Endodermal cell (in vitro differentiated cells): ENCODE data around the gene SH3PXD2A. TPM values are rescaled to one million over a fixed set of nuclear protein-coding genes. Genes with fewer than 3 reads are reported as not detected.

Source experiments
- DNase-seq: peaks from one replicate; pipeline ENCODE4 v3.0.0-alpha.2; 2017
- H3K27ac ChIP-seq: 2 replicates; pipeline ENCODE4 v1.5.1; 2013; ENCODE audit warnings: mild to moderate bottlenecking, low read depth, low read length, moderate library complexity
- H3K27me3 ChIP-seq: 2 replicates; pipeline ENCODE4 v1.6.1; 2013; ENCODE audit warnings: mild to moderate bottlenecking, low read length, moderate library complexity; ENCODE audit not compliant: insufficient read depth, control insufficient read depth, poor library complexity, severe bottlenecking
- H3K36me3 ChIP-seq: 2 replicates; pipeline ENCODE4 v1.7.0; 2013; ENCODE audit warnings: mild to moderate bottlenecking, low read length, moderate library complexity; ENCODE audit not compliant: control insufficient read depth, insufficient read depth
- H3K4me1 ChIP-seq: one replicate; pipeline ENCODE4 v1.7.0; 2013; ENCODE audit warnings: low read length; ENCODE audit not compliant: control insufficient read depth, insufficient read depth
- H3K4me3 ChIP-seq: 2 replicates; pipeline ENCODE4 v1.5.1; 2013; ENCODE audit warnings: mild to moderate bottlenecking, low read length, moderate library complexity
- H3K9ac ChIP-seq: 2 replicates; pipeline ENCODE4 v1.6.1; 2013; ENCODE audit warnings: mild to moderate bottlenecking, low read length, moderate library complexity; ENCODE audit not compliant: poor library complexity, severe bottlenecking; ENCODE audit errors: extremely low read depth
- H3K9me3 ChIP-seq: 2 replicates; pipeline ENCODE4 v1.6.1; 2013; ENCODE audit warnings: mild to moderate bottlenecking, low read length, moderate library complexity; ENCODE audit not compliant: control insufficient read depth
- H3K27ac Mint-ChIP-seq: 2 replicates; pipeline ENCODE4 v1.8.0; 2020; ENCODE audit warnings: mixed read lengths
- H3K27me3 Mint-ChIP-seq: 2 replicates; pipeline ENCODE4 v1.8.0; 2021; ENCODE audit warnings: mild to moderate bottlenecking, mixed read lengths; ENCODE audit not compliant: insufficient read depth
- H3K36me3 Mint-ChIP-seq: 2 replicates; pipeline ENCODE4 v1.8.0; 2020; ENCODE audit warnings: low read depth, mixed read lengths
- H3K4me1 Mint-ChIP-seq: 2 replicates; pipeline ENCODE4 v1.8.0; 2020; ENCODE audit warnings: mixed read lengths
- H3K4me3 Mint-ChIP-seq: 2 replicates; pipeline ENCODE4 v1.8.0; 2020; ENCODE audit warnings: mild to moderate bottlenecking, moderate library complexity, mixed read lengths
- H3K9me3 Mint-ChIP-seq: 2 replicates; pipeline ENCODE4 v1.8.0; 2020; ENCODE audit warnings: mild to moderate bottlenecking, mixed read lengths
- WGBS, 2 experiments: methylation state at CpG; one replicate each; pipeline versions ENCODE4 v1.1.5 to v1.1.7; 2013; ENCODE audit warnings: missing lambda C conversion rate in 2 of 2, mixed read lengths in 1 of 2; ENCODE audit not compliant: insufficient coverage in 1 of 2, insufficient read length in 1 of 2; 5-methylcytosine and 5-hydroxymethylcytosine counted together
- total RNA-seq, 2 donors: library from RNA; stranded (reverse); fragmentation: NEBNext Ultra II Directional in 1 of 2; extraction: Animal tissue kit (Norgen Biotek cat#: 25700) in 1 of 2; gene quantifications; 2 replicates in 1 of 2; 3 replicates in 1 of 2; pipeline ENCODE4 v1.2.1, GENCODE V29; 2021
- TF ChIP-seq, protein P1 (sequence below): fragments of 200-600 bp; sonication (generic); conservative IDR thresholded peaks from 2 replicates; pipeline ENCODE4 v1.5.0; 2021; ENCODE audit warnings: antibody characterized with exemption, mild to moderate bottlenecking

The SH3PXD2A gene
- total RNA-seq, 2 donors from 2014 or later: 15.7 to 22.6 TPM

DNA sequence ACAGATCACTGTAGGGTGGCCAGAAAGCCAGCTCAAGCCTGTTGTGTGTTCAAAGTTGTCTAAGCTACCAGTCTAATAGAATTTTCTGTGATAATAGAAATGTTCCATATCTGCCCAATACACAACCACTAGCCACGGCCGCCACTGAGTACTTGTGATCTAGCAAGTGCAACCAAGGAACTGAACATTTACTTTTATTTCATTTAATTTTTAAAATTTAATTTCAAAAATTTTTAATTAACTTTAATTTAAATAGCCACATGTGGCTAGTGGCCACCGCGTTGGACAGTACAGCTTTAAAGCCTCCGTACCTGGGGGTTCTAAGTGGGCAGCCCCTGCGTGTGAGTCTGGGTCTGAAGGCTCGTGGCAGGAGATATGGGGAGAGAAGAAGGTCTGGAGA lies 60.4 kb downstream of the SH3PXD2A start:
- peaks cover 25% of the 10 kb centered on the region for H3K36me3 Mint-ChIP-seq
- no peak for DNase-seq
- H3K27ac ChIP-seq: no peak overlapping the region
- WGBS, 2 experiments: 90 to 92% methylated on average over 2 to 7 of the region's 7 CpGs
- H3K27ac Mint-ChIP-seq: no peak overlapping the region
- H3K9me3 Mint-ChIP-seq: no peaks in the 10 kb centered on the region
- H3K27me3 Mint-ChIP-seq: no peaks in the 10 kb centered on the region
- no peaks in the 10 kb centered on the region for H3K4me1 ChIP-seq
- TF ChIP-seq, protein P1, sequence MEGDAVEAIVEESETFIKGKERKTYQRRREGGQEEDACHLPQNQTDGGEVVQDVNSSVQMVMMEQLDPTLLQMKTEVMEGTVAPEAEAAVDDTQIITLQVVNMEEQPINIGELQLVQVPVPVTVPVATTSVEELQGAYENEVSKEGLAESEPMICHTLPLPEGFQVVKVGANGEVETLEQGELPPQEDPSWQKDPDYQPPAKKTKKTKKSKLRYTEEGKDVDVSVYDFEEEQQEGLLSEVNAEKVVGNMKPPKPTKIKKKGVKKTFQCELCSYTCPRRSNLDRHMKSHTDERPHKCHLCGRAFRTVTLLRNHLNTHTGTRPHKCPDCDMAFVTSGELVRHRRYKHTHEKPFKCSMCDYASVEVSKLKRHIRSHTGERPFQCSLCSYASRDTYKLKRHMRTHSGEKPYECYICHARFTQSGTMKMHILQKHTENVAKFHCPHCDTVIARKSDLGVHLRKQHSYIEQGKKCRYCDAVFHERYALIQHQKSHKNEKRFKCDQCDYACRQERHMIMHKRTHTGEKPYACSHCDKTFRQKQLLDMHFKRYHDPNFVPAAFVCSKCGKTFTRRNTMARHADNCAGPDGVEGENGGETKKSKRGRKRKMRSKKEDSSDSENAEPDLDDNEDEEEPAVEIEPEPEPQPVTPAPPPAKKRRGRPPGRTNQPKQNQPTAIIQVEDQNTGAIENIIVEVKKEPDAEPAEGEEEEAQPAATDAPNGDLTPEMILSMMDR: no peak
- no peaks in the 10 kb centered on the region for H3K36me3 ChIP-seq
- no peaks in the 10 kb centered on the region for H3K27me3 ChIP-seq
- H3K4me3 Mint-ChIP-seq: no peak overlapping the region
- no peak overlapping the region for H3K4me3 ChIP-seq
- H3K9me3 ChIP-seq: no peaks in the 10 kb centered on the region
- no peak overlapping the region for H3K9ac ChIP-seq
- H3K4me1 Mint-ChIP-seq: peaks cover 5% of the 10 kb centered on the region

GRCh38 chr10:103793920-103794883 lies 61.2 kb downstream of the SH3PXD2A start:
- Mint-ChIP-seq H3K4me1 (peaks cover 5% of the 10 kb centered on the region), H3K4me3 (no peak overlapping the region), H3K36me3 (peaks cover 19% of the 10 kb centered on the region), H3K27me3 (no peaks in the 10 kb centered on the region), H3K27ac (no peak overlapping the region), H3K9me3 (no peaks in the 10 kb centered on the region)
- no peak for DNase-seq
- H3K4me1 ChIP-seq: no peaks in the 10 kb centered on the region
- no peaks in the 10 kb centered on the region for H3K9me3 ChIP-seq
- no peak overlapping the region for H3K4me3 ChIP-seq
- 91 to 96% methylated on average over 7 to 13 of the region's 13 CpGs for WGBS, 2 experiments
- H3K27me3 ChIP-seq: no peaks in the 10 kb centered on the region
- H3K36me3 ChIP-seq: no peaks in the 10 kb centered on the region
- TF ChIP-seq, protein P1: no peak
- H3K9ac ChIP-seq: no peak overlapping the region
- H3K27ac ChIP-seq: no peak overlapping the region

- H3K27ac ChIP-seq: no peak overlapping the region
- H3K4me1 ChIP-seq: no peaks in the 10 kb centered on the region
- no peak overlapping the region for H3K27ac Mint-ChIP-seq
Measured at GRCh38 chr10:103793429-103793828, 61.9 kb downstream of the SH3PXD2A start.

More at GRCh38 chr10:103793429-103793828, 61.9 kb downstream of the SH3PXD2A start:
- Histone ChIP-seq H3K4me3 (no peak overlapping the region), H3K9ac (no peak overlapping the region), H3K27me3 (no peaks in the 10 kb centered on the region), H3K36me3 (no peaks in the 10 kb centered on the region), H3K9me3 (no peaks in the 10 kb centered on the region)
- no peak overlapping the region for H3K4me3 Mint-ChIP-seq
- peaks cover 14% of the 10 kb centered on the region for H3K36me3 Mint-ChIP-seq
- WGBS, 2 experiments: 94 to 100% methylated on average over 3 of the region's 3 CpGs
- TF ChIP-seq, protein P1: no peak
- no peaks in the 10 kb centered on the region for H3K27me3 Mint-ChIP-seq
- no peaks in the 10 kb centered on the region for H3K9me3 Mint-ChIP-seq
- DNase-seq: no peak
- H3K4me1 Mint-ChIP-seq: peaks cover 5% of the 10 kb centered on the region
